IPS-20b (cell line): ENCODE data around the gene NKIRAS2.

Experiments used
- H3K27ac ChIP-seq: one replicate; pipeline ENCODE4 v1.5.1; 2013; ENCODE audit warnings: low read length
- H3K27me3 ChIP-seq: 2 replicates; pipeline ENCODE4 v1.6.1; 2013; ENCODE audit warnings: mild to moderate bottlenecking, low read length, inconsistent platforms; ENCODE audit not compliant: insufficient read depth
- H3K36me3 ChIP-seq: 2 replicates; pipeline ENCODE4 v1.6.1; 2013; ENCODE audit warnings: low read depth, mild to moderate bottlenecking, inconsistent platforms, low read length, moderate library complexity; ENCODE audit not compliant: insufficient read depth
- H3K4me1 ChIP-seq: 2 replicates; pipeline ENCODE4 v1.6.1; 2013; ENCODE audit warnings: mild to moderate bottlenecking, control low read depth, inconsistent platforms, low read length, moderate library complexity; ENCODE audit not compliant: insufficient read depth
- H3K4me3 ChIP-seq: 2 replicates; pipeline ENCODE4 v1.5.1; 2013; ENCODE audit warnings: mild to moderate bottlenecking, low read length, inconsistent platforms
- H3K9ac ChIP-seq: 2 replicates; pipeline ENCODE4 v1.6.1; 2013; ENCODE audit warnings: low read depth, mild to moderate bottlenecking, inconsistent platforms, low read length, moderate library complexity
- H3K9me3 ChIP-seq: 2 replicates; pipeline ENCODE4 v1.6.1; 2013; ENCODE audit warnings: mild to moderate bottlenecking, low read depth, low read length, inconsistent platforms; ENCODE audit not compliant: insufficient read depth

Gene NKIRAS2

DNA sequence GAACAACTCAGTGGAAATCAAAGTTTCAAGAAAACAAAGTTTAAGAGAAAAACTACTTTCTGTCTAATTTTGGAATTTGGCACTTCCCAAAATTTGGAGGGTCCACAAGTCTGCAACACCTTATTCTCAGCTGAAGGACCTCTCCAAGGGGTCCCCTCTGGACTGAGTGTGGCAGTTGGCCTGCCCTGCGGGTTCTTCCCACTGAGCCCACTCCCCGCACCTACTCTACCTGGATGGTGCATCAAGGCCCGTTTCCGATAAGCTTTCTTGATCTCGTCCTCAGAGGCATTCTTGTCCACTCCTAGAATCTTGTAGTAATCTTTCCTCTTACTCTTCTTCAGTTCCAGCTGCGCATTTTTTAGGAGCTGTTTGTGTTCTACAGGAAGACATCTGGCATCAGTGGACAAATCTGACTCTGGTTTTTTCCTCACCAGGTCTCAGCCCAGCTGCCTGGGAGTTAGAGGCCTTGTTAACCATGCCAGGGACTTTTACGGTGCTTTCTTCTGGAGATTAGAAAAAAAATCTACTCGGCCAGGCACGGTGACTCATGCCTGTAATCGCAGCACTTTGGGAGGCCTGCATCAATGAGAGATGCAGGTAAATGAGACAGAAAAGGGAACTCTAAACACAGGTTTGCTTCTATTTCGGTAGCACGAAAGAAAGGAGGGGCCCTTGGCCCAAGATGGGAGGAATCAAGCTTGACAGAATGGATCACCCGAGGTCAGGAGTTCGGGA lies 37.7 kb upstream of the NKIRAS2 start:
- Histone ChIP-seq H3K4me1 (no peaks in the 10 kb centered on the region), H3K9ac (no peak overlapping the region), H3K4me3 (no peak overlapping the region), H3K27me3 (no peaks in the 10 kb centered on the region), H3K27ac (no peak overlapping the region), H3K9me3 (no peaks in the 10 kb centered on the region), H3K36me3 (peaks cover 92% of the 10 kb centered on the region)

DNA sequence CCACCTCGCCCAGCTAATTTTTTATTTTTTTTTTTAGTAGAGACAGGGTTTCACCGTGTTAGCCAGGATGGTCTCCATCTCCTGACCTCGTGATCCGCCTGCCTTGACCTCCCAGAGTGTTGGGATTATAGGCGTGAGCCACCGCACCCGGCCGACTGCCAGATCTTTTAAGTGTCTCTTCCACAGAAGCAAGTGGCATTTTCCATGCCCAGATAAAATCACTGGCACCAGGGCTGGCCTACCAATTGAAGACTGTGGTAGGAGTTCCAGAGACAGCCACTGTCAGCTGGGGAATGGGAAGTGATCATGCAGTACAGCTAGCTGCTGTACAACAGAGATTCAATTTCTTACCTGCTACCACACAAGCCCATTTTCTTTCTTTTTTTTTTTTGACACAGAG lies 35.4 kb upstream of the NKIRAS2 start:
- no peak overlapping the region for H3K9ac ChIP-seq
- no peaks in the 10 kb centered on the region for H3K27me3 ChIP-seq
- no peak overlapping the region for H3K27ac ChIP-seq
- no peaks in the 10 kb centered on the region for H3K9me3 ChIP-seq
- no peak overlapping the region for H3K4me3 ChIP-seq
- no peaks in the 10 kb centered on the region for H3K4me1 ChIP-seq
- H3K36me3 ChIP-seq = peaks cover 96% of the 10 kb centered on the region

- Histone ChIP-seq H3K27me3 (no peaks in the 10 kb centered on the region), H3K4me1 (no peaks in the 10 kb centered on the region), H3K9me3 (no peaks in the 10 kb centered on the region), H3K36me3 (peaks cover 97% of the 10 kb centered on the region), H3K9ac (no peak overlapping the region), H3K27ac (no peak overlapping the region), H3K4me3 (no peak overlapping the region)
Observed at GRCh38 chr17:41985919-41986318, 34.0 kb upstream of the NKIRAS2 start.

GRCh38 chr17:41986634-41987033 lies 33.3 kb upstream of the NKIRAS2 start:
- H3K27ac ChIP-seq = no peak overlapping the region
- H3K27me3 ChIP-seq = no peaks in the 10 kb centered on the region
- H3K4me1 ChIP-seq = no peaks in the 10 kb centered on the region
- H3K4me3 ChIP-seq = no peak overlapping the region
- H3K9me3 ChIP-seq = no peaks in the 10 kb centered on the region
- H3K9ac ChIP-seq = no peak overlapping the region
- peaks cover 97% of the 10 kb centered on the region for H3K36me3 ChIP-seq

DNA sequence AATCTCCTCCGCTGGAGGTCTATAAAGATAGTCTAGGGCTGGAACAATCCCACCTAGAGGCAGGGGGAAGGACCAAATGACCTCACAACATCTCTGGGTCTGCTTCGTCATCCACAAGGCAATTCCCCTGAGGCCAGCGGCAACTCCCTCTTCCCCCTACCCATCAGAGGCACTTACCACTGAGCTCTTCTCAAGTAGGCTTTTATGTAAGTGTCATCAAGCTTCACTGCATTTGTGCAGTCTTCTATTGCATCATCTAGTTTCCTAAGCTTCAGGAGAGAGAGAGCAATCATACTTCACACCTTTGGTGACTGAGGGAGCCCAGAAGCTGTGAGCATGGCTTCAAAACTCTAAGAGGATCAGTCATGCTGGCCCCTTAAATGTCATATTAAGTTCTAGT lies 32.2 kb upstream of the NKIRAS2 start:
- Histone ChIP-seq H3K4me1 (no peaks in the 10 kb centered on the region), H3K27me3 (no peaks in the 10 kb centered on the region), H3K27ac (no peak overlapping the region), H3K4me3 (no peak overlapping the region), H3K9ac (no peak overlapping the region), H3K9me3 (no peaks in the 10 kb centered on the region), H3K36me3 (peaks cover 97% of the 10 kb centered on the region)

DNA sequence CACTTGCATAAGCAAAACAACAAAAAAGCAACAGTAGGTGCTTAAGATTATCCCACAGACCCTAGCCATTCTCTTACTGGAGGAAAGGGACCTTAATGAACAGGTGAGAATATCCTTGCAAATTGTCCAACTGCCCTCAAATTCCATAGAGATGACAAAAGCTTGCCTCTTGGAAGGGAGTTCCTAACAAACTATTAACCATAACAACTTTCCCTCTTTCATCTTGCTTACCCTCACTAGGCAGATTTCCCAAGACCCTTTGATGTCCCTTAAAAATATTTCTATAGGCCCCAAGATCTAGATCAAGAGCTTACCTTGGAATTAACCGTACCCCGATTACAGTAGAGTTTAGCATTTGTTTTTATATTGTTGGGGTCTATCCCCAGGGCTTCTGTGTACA lies 31.5 kb upstream of the NKIRAS2 start:
- Histone ChIP-seq H3K4me1 (no peaks in the 10 kb centered on the region), H3K27me3 (no peaks in the 10 kb centered on the region), H3K4me3 (no peak overlapping the region), H3K27ac (no peak overlapping the region), H3K9me3 (no peaks in the 10 kb centered on the region), H3K36me3 (peaks cover 97% of the 10 kb centered on the region), H3K9ac (no peak overlapping the region)

- Histone ChIP-seq H3K9ac (no peak overlapping the region), H3K4me3 (no peak overlapping the region), H3K9me3 (no peaks in the 10 kb centered on the region), H3K27ac (no peak overlapping the region), H3K4me1 (no peaks in the 10 kb centered on the region), H3K36me3 (peaks cover 96% of the 10 kb centered on the region), H3K27me3 (no peaks in the 10 kb centered on the region)
Observed at GRCh38 chr17:41989702-41990419, 30.0 kb upstream of the NKIRAS2 start.

- Histone ChIP-seq H3K27ac (no peak overlapping the region), H3K9me3 (no peaks in the 10 kb centered on the region), H3K4me1 (no peaks in the 10 kb centered on the region), H3K27me3 (no peaks in the 10 kb centered on the region), H3K9ac (no peak overlapping the region), H3K4me3 (no peak overlapping the region), H3K36me3 (peaks cover 96% of the 10 kb centered on the region)
Observed at GRCh38 chr17:41992576-41992975, 27.3 kb upstream of the NKIRAS2 start.

GRCh38 chr17:41996855-41997164 lies 23.1 kb upstream of the NKIRAS2 start:
- no peak overlapping the region for H3K9ac ChIP-seq
- no peaks in the 10 kb centered on the region for H3K9me3 ChIP-seq
- no peaks in the 10 kb centered on the region for H3K4me1 ChIP-seq
- H3K27ac ChIP-seq = no peak overlapping the region
- H3K27me3 ChIP-seq = no peaks in the 10 kb centered on the region
- peaks cover 91% of the 10 kb centered on the region for H3K36me3 ChIP-seq
- no peak overlapping the region for H3K4me3 ChIP-seq

- no peak overlapping the region for H3K4me3 ChIP-seq
- no peaks in the 10 kb centered on the region for H3K27me3 ChIP-seq
- peaks cover 91% of the 10 kb centered on the region for H3K36me3 ChIP-seq
- no peaks in the 10 kb centered on the region for H3K9me3 ChIP-seq
- no peak overlapping the region for H3K9ac ChIP-seq
- no peak overlapping the region for H3K27ac ChIP-seq
- no peaks in the 10 kb centered on the region for H3K4me1 ChIP-seq
Observed at GRCh38 chr17:41998497-41998896, 21.4 kb upstream of the NKIRAS2 start.

DNA sequence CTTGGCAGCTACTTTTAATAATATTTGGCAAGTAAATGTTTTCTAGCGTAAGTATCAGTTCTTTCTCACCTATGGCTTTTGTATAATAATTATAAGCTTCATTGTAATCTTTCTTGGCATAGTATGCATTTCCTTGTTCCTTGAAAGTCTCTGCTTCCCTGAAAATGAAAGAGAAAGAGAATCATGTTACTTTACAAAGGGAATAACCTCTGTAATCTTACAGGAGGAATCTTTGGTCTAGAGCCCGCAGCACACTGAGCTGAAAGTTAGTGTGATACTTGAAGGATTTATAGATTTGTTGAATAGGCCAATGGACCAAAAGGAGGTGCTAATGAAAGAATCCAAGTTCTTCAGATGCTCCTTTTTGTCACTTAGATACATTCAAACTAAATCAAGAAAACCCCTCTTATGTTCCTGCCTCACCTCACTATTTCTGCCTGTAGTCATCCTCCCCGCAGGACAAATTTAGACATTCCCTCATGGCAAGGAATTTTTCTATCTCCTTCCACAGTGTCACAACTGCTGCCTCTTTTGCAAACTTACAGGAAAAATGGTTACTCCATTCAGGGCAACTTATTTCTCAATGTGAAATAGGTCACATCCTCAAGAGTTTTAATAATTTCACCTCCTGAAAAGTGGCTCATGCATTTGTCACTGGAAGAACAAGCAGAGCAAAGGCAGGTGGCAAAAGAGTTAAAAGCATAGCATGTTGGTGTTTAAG lies 19.3 kb upstream of the NKIRAS2 start:
- Histone ChIP-seq H3K27ac (no peak overlapping the region), H3K4me1 (no peaks in the 10 kb centered on the region), H3K27me3 (no peaks in the 10 kb centered on the region), H3K36me3 (peaks cover 82% of the 10 kb centered on the region), H3K9ac (no peak overlapping the region), H3K4me3 (no peak overlapping the region), H3K9me3 (no peaks in the 10 kb centered on the region)

DNA sequence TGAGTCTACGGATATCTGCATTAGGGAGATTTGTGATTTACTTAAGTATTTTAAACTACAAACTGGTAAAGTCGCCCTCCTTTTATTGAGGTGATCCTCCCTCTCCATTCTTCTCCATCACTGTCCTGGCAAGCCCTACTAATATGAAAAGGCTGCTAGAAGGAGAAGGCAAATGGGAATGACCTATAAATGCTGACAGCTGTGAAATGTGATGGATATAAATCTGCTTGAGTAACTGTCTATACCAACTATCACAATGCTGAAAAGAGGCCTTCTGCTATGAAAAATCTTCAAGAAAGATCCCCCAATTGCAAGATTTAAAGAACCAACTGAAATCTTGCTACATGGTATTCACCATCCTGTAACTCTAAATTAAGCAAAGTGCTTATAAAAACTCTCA lies 18.2 kb upstream of the NKIRAS2 start:
- Histone ChIP-seq H3K36me3 (peaks cover 71% of the 10 kb centered on the region), H3K9ac (no peak overlapping the region), H3K4me3 (no peak overlapping the region), H3K9me3 (no peaks in the 10 kb centered on the region), H3K27me3 (no peaks in the 10 kb centered on the region), H3K4me1 (no peaks in the 10 kb centered on the region), H3K27ac (no peak overlapping the region)
